Mesothelial cell of epicardium (in vitro differentiated cells): ENCODE measurements around the gene CHST15. TPM values are rescaled to one million over a fixed set of nuclear protein-coding genes. Genes with fewer than 3 reads are reported as not detected.

ENCODE experiments used
- DNase-seq, 2 experiments: peaks; one replicate each; pipeline ENCODE4 v3.0.0; 2021; ENCODE audit warnings: low spot score in 2 of 2; ENCODE audit not compliant: unreplicated experiment in 2 of 2
- H3K27ac Mint-ChIP-seq: 2 replicates; pipeline ENCODE4 v1.8.0; 2021; ENCODE audit warnings: mixed read lengths
- H3K27me3 Mint-ChIP-seq: 2 replicates; pipeline ENCODE4 v1.8.0; 2021; ENCODE audit warnings: low read depth, mixed read lengths
- H3K36me3 Mint-ChIP-seq: 2 replicates; pipeline ENCODE4 v1.8.0; 2021; ENCODE audit warnings: mixed read lengths
- H3K4me1 Mint-ChIP-seq: 2 replicates; pipeline ENCODE4 v1.8.0; 2021; ENCODE audit warnings: mixed read lengths
- H3K4me3 Mint-ChIP-seq: 2 replicates; pipeline ENCODE4 v1.8.0; 2021; ENCODE audit warnings: mild to moderate bottlenecking, moderate library complexity, mixed read lengths
- H3K9me3 Mint-ChIP-seq: 2 replicates; pipeline ENCODE4 v1.8.0; 2021; ENCODE audit warnings: mixed read lengths
- total RNA-seq: library from RNA; stranded (reverse); gene quantifications from 3 replicates; pipeline ENCODE4 v1.2.1, GENCODE V29; 2021
- TF ChIP-seq, protein P1 (sequence below): fragments of 200-600 bp; sonication (generic); IDR thresholded peaks from one replicate; pipeline ENCODE4 v1.5.0; 2021; ENCODE audit warnings: antibody characterized with exemption; ENCODE audit not compliant: unreplicated experiment

Gene CHST15
- total RNA-seq, 1 donor from 2014 or later = 39.4 TPM

DNA sequence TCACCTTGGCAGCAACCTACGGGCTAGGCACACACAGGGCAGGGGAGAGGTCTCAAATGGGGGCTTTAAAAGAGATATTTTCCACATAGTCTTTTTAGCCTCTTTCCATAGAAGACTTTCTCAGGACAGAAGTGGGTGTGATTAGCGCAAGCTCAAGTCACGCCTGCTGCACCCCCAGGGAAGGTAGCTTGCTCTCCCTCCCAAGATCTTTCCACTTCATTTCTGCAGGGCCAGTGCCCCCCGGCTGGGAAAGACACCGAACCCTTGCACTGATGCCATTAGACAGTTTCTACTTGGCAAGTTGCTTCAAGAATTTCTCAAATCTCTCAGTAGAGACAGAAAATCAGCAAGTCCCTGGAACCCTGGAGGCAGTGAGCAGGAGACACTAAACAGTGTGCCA lies 19.4 kb downstream of the CHST15 start:
- DNase-seq = no peak
- Mint-ChIP-seq H3K36me3 (no peaks in the 10 kb centered on the region), H3K27ac (no peak overlapping the region), H3K27me3 (no peaks in the 10 kb centered on the region), H3K4me1 (peaks cover 47% of the 10 kb centered on the region), H3K9me3 (no peaks in the 10 kb centered on the region), H3K4me3 (no peak overlapping the region)
- TF ChIP-seq, protein P1, sequence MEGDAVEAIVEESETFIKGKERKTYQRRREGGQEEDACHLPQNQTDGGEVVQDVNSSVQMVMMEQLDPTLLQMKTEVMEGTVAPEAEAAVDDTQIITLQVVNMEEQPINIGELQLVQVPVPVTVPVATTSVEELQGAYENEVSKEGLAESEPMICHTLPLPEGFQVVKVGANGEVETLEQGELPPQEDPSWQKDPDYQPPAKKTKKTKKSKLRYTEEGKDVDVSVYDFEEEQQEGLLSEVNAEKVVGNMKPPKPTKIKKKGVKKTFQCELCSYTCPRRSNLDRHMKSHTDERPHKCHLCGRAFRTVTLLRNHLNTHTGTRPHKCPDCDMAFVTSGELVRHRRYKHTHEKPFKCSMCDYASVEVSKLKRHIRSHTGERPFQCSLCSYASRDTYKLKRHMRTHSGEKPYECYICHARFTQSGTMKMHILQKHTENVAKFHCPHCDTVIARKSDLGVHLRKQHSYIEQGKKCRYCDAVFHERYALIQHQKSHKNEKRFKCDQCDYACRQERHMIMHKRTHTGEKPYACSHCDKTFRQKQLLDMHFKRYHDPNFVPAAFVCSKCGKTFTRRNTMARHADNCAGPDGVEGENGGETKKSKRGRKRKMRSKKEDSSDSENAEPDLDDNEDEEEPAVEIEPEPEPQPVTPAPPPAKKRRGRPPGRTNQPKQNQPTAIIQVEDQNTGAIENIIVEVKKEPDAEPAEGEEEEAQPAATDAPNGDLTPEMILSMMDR = no peak

DNA sequence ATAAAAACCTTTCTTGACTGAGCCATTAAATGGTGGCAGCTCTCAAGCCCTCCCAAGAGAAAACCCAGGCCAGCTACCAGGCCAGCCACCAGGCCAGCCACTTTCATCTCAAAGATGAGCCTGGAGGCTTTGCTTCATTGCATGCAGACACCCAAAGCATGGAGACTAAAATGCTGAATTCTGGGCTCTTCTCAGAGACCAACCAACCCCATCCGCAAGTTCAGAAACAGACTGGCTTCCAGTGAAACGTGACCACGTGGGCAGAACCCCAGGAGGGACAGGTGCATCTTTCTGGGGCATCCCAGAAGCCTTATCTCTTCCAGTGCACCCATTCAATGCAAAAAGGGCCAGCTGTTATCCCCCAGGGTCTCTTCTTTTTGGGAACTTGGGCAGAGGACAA lies 20.9 kb downstream of the CHST15 start:
- Mint-ChIP-seq H3K27me3 (no peaks in the 10 kb centered on the region), H3K27ac (no peak overlapping the region), H3K4me1 (peaks cover 51% of the 10 kb centered on the region), H3K36me3 (no peaks in the 10 kb centered on the region), H3K9me3 (no peaks in the 10 kb centered on the region), H3K4me3 (no peak overlapping the region)
- no peak for DNase-seq
- TF ChIP-seq, protein P1 = no peak

DNA sequence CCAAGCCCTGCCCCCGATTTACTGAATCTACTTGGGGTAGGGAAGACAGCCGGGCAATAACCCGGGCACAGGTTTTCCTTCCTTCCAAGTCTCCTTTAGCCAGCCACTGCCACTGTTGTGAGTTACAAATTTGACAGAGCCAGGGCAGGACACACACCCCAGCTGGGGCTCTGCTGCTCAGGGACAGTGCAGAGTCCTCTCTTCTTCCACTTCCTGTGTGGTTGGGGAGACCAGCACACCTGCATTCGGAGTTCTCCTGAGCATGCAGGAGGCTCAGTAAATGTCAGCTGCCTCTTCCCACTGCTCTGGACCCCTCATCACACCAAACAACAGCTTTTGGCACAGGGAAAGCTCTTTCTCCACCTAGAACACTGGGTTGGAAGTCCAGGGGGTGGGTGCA lies 21.3 kb downstream of the CHST15 start:
- Mint-ChIP-seq H3K9me3 (no peaks in the 10 kb centered on the region), H3K27ac (no peak overlapping the region), H3K27me3 (no peaks in the 10 kb centered on the region), H3K36me3 (no peaks in the 10 kb centered on the region), H3K4me3 (no peak overlapping the region), H3K4me1 (peaks cover 50% of the 10 kb centered on the region)
- DNase-seq = no peak
- TF ChIP-seq, protein P1 = no peak

DNA sequence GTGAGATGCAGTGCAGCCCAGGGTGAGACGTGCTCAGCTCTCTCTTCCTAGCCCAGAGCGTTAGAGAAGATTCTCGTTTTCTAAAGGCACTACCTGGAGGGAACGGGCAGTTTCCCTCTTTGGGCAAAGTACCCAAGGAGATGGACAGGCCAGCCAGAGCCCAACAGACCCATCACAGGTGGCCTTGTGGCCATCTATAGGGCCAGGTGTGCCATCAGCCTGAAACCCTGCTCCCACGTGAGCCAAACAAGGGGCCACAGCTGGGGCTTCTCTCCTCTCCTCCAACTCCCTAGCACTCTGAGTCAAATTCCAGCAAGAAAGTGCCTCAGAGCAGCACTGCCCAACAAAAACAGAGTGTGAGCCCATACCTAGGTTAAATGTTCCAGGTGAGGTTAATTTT lies 22.3 kb downstream of the CHST15 start:
- H3K27me3 Mint-ChIP-seq = no peaks in the 10 kb centered on the region
- H3K36me3 Mint-ChIP-seq = no peaks in the 10 kb centered on the region
- H3K9me3 Mint-ChIP-seq = no peaks in the 10 kb centered on the region
- no peak overlapping the region for H3K4me3 Mint-ChIP-seq
- TF ChIP-seq, protein P1 = no peak
- DNase-seq = no peak
- H3K27ac Mint-ChIP-seq = no peak overlapping the region
- peaks cover 52% of the 10 kb centered on the region for H3K4me1 Mint-ChIP-seq

DNA sequence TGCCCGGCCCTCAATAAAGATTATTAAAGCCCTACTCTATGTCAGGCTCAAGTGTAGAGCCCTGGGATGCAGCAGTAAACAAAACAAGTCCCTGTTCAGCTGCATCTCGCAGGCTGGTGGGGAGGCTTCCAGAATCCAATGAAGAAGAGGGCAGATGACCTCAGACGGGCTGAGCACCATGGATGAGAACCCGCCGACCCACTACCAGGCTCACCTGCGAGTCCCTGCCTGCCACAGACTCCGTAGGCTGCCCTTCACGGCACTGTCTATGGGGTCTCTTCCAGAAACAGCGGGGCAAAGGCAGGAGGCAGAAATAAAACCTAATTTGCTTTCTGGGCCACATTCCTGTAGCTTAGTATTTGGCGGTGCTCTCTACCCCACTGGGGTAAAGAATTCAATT lies 22.7 kb downstream of the CHST15 start:
- H3K27me3 Mint-ChIP-seq = no peaks in the 10 kb centered on the region
- no peak overlapping the region for H3K27ac Mint-ChIP-seq
- no peaks in the 10 kb centered on the region for H3K9me3 Mint-ChIP-seq
- TF ChIP-seq, protein P1 = no peak
- peaks cover 52% of the 10 kb centered on the region for H3K4me1 Mint-ChIP-seq
- H3K36me3 Mint-ChIP-seq = no peaks in the 10 kb centered on the region
- DNase-seq = no peak
- no peak overlapping the region for H3K4me3 Mint-ChIP-seq
